ENCODE measurements around the gene SCGB2B2. TPM values are rescaled to one million over a fixed set of nuclear protein-coding genes. Genes with fewer than 3 reads are reported as not detected.

Gene SCGB2B2
- total RNA-seq, 1 experiment from 2014 or later = not detected

- ATAC-seq (no peak), DNase-seq (no peak)
- H2AFZ ChIP-seq (ENCODE audit: low read length) = no peak overlapping the region
- H3K27ac ChIP-seq (ENCODE audit: low read length) = no peak overlapping the region
- H3K4me1 ChIP-seq (ENCODE audit: insufficient read depth, low read length) = peaks cover 16% of the 10 kb centered on the region
- no TSS peak for BruUV-seq (replicated peaks)
- POLR2A ChIA-PET (ENCODE audit: unreplicated experiment) = no interaction called here
- TF ChIP-seq EZH2 (IDR thresholded peaks at IDR 0.05; ENCODE audit: low read length, unreplicated experiment) = no peak
- H3K9ac ChIP-seq (ENCODE audit: low read length) = no peak overlapping the region
- intact Hi-C loops (cut with micrococcal nuclease) = loop anchor here (2.0 kb wide), 1 partner anchor 57 kb away; no protein-coding TSS in a partner anchor
- peaks cover 16% of the 10 kb centered on the region for H3K36me3 ChIP-seq (ENCODE audit: low read depth, low read length)
- H3K9me2 ChIP-seq (replicated peaks; ENCODE audit: low read length) = no peaks in the 10 kb centered on the region
- H3K27me3 ChIP-seq (ENCODE audit: low read length) = no peaks in the 10 kb centered on the region
- H3F3A ChIP-seq (ENCODE audit: low read length, unreplicated experiment) = no peaks in the 10 kb centered on the region
- no peak overlapping the region; the same call in 1 of the 2 replicates for H3K4me2 ChIP-seq (ENCODE audit: low read length)
- H3K9me3 ChIP-seq (ENCODE audit: low read length) = no peaks in the 10 kb centered on the region
- no peak overlapping the region for H3K4me3 ChIP-seq (ENCODE audit: low read length)
- peaks cover 25% of the 10 kb centered on the region for H3K79me2 ChIP-seq (ENCODE audit: low read length)
- CTCF ChIA-PET = no interaction called here
- H4K20me1 ChIP-seq (ENCODE audit: low read length) = no peaks in the 10 kb centered on the region
Measured at GRCh38 chr19:34675919-34676318, 1.0 kb downstream of the SCGB2B2 start.

- no peak overlapping the region for H3K27ac ChIP-seq (ENCODE audit: low read length)
- TF ChIP-seq EZH2phosphoT487 (IDR thresholded peaks at IDR 0.05; ENCODE audit: borderline replicate concordance, low read length) (no peak), EZH2 (IDR thresholded peaks at IDR 0.05; ENCODE audit: low read length, unreplicated experiment) (no peak), CTCF (conservative IDR thresholded peaks at IDR 0.05; ENCODE audit: low read depth, low read length) (no peak)
- no peak overlapping the region for H2AFZ ChIP-seq (ENCODE audit: low read length)
- H3K79me2 ChIP-seq (ENCODE audit: low read length) = peaks cover 25% of the 10 kb centered on the region
- POLR2A ChIA-PET (ENCODE audit: unreplicated experiment) = no interaction called here
- no peaks in the 10 kb centered on the region for H4K20me1 ChIP-seq (ENCODE audit: low read length)
- peaks cover 12% of the 10 kb centered on the region for H3K36me3 ChIP-seq (ENCODE audit: low read depth, low read length)
- no peak overlapping the region for H3K4me2 ChIP-seq (ENCODE audit: low read length)
- no TSS peak for BruUV-seq (replicated peaks)
- no peaks in the 10 kb centered on the region for H3K27me3 ChIP-seq (ENCODE audit: low read length)
- intact Hi-C loops (cut with micrococcal nuclease) = no loop called here
- no peaks in the 10 kb centered on the region for H3F3A ChIP-seq (ENCODE audit: low read length, unreplicated experiment)
- ATAC-seq = no peak
- H3K9ac ChIP-seq (ENCODE audit: low read length) = no peak overlapping the region
- H3K4me1 ChIP-seq (ENCODE audit: insufficient read depth, low read length) = peaks cover 16% of the 10 kb centered on the region
- H3K9me2 ChIP-seq (replicated peaks; ENCODE audit: low read length) = no peaks in the 10 kb centered on the region
- no peaks in the 10 kb centered on the region for H3K9me3 ChIP-seq (ENCODE audit: low read length)
- CTCF ChIA-PET = no interaction called here
- no peak overlapping the region for H3K4me3 ChIP-seq (ENCODE audit: low read length)
- no peak for DNase-seq
Measured at GRCh38 chr19:34675250-34675649, 1.7 kb downstream of the SCGB2B2 start.

- H3K4me2 ChIP-seq (ENCODE audit: low read length) = no peak overlapping the region
Measured at GRCh38 chr19:34673590-34673989, 3.4 kb downstream of the SCGB2B2 start.

More at GRCh38 chr19:34673590-34673989, 3.4 kb downstream of the SCGB2B2 start:
- Histone ChIP-seq H3K9ac (ENCODE audit: low read length) (no peak overlapping the region), H3K36me3 (ENCODE audit: low read depth, low read length) (no peaks in the 10 kb centered on the region), H3F3A (ENCODE audit: low read length, unreplicated experiment) (no peaks in the 10 kb centered on the region), H3K27me3 (ENCODE audit: low read length) (no peaks in the 10 kb centered on the region), H3K79me2 (ENCODE audit: low read length) (peaks cover 11% of the 10 kb centered on the region), H3K9me2 (replicated peaks; ENCODE audit: low read length) (no peaks in the 10 kb centered on the region), H2AFZ (ENCODE audit: low read length) (no peak overlapping the region), H3K27ac (ENCODE audit: low read length) (no peak overlapping the region), H3K4me3 (ENCODE audit: low read length) (no peak overlapping the region), H3K9me3 (ENCODE audit: low read length) (no peaks in the 10 kb centered on the region), H3K4me1 (ENCODE audit: insufficient read depth, low read length) (peaks cover 8% of the 10 kb centered on the region; the same call in 1 of the 2 replicates), H4K20me1 (ENCODE audit: low read length) (no peaks in the 10 kb centered on the region)
- TF ChIP-seq EZH2 (IDR thresholded peaks at IDR 0.05; ENCODE audit: low read length, unreplicated experiment) (no peak), CTCF (conservative IDR thresholded peaks at IDR 0.05; ENCODE audit: low read depth, low read length) (no peak), EZH2phosphoT487 (IDR thresholded peaks at IDR 0.05; ENCODE audit: borderline replicate concordance, low read length) (no peak)
- DNase-seq (no peak), ATAC-seq (no peak)
- POLR2A ChIA-PET (ENCODE audit: unreplicated experiment) = no interaction called here
- CTCF ChIA-PET = no interaction called here
- intact Hi-C loops (cut with micrococcal nuclease) = no loop called here
- no TSS peak for BruUV-seq (replicated peaks)
